ENCODE results near the gene DLGAP3.

DLGAP3 gene

GRCh38 chr1:34928699-34929496 is 552 bp downstream of the DLGAP3 start:
- DNase-seq (ENCODE audit: low read depth in 1 of 2, low spot score in 1 of 2) = no peak

GRCh38 chr1:34928066-34928696 is 1.3 kb downstream of the DLGAP3 start:
- no peak for DNase-seq (ENCODE audit: low read depth in 1 of 2, low spot score in 1 of 2)

- DNase-seq (ENCODE audit: low read depth in 1 of 2, low spot score in 1 of 2) = no peak
Observed at GRCh38 chr1:34927316-34927715, 2.1 kb downstream of the DLGAP3 start.

GRCh38 chr1:34926894-34927293 is 2.6 kb downstream of the DLGAP3 start:
- no peak for DNase-seq (ENCODE audit: low read depth in 1 of 2, low spot score in 1 of 2)

- DNase-seq (ENCODE audit: low read depth in 1 of 2, low spot score in 1 of 2) = no peak
Observed at GRCh38 chr1:34926156-34926555, 3.3 kb downstream of the DLGAP3 start.

GRCh38 chr1:34925730-34926129 is 3.7 kb downstream of the DLGAP3 start:
- DNase-seq (ENCODE audit: low read depth in 1 of 2, low spot score in 1 of 2) = no peak

- peak in 1 of 2 donors; percentile 33 for DNase-seq (ENCODE audit: low read depth in 1 of 2, low spot score in 1 of 2)
Observed at GRCh38 chr1:34924759-34925555, 4.5 kb downstream of the DLGAP3 start.

- DNase-seq (ENCODE audit: low read depth in 1 of 2, low spot score in 1 of 2) = no peak
Observed at GRCh38 chr1:34923490-34923889, 6.0 kb downstream of the DLGAP3 start.

GRCh38 chr1:34918977-34919561 is 10.4 kb downstream of the DLGAP3 start:
- no peak for DNase-seq (ENCODE audit: low read depth in 1 of 2, low spot score in 1 of 2)

- no peak for DNase-seq (ENCODE audit: low read depth in 1 of 2, low spot score in 1 of 2)
Observed at GRCh38 chr1:34918386-34918976, 11.0 kb downstream of the DLGAP3 start.

- no peak for DNase-seq (ENCODE audit: low read depth in 1 of 2, low spot score in 1 of 2)
Observed at GRCh38 chr1:34917017-34917416, 12.4 kb downstream of the DLGAP3 start.

GRCh38 chr1:34916104-34916503 is 13.3 kb downstream of the DLGAP3 start:
- no peak for DNase-seq (ENCODE audit: low read depth in 1 of 2, low spot score in 1 of 2)

GRCh38 chr1:34915521-34915920 is 13.9 kb downstream of the DLGAP3 start:
- DNase-seq (ENCODE audit: low read depth in 1 of 2, low spot score in 1 of 2) = no peak

- no peak for DNase-seq (ENCODE audit: low read depth in 1 of 2, low spot score in 1 of 2)
Observed at GRCh38 chr1:34914958-34915357, 14.5 kb downstream of the DLGAP3 start.

- no peak for DNase-seq (ENCODE audit: low read depth in 1 of 2, low spot score in 1 of 2)
Observed at GRCh38 chr1:34911465-34911864, 18.0 kb downstream of the DLGAP3 start.

- no peak for DNase-seq (ENCODE audit: low read depth in 1 of 2, low spot score in 1 of 2)
Observed at GRCh38 chr1:34910425-34910824, 19.0 kb downstream of the DLGAP3 start.

GRCh38 chr1:34908369-34908768 is 21.1 kb downstream of the DLGAP3 start:
- DNase-seq (ENCODE audit: low read depth in 1 of 2, low spot score in 1 of 2) = no peak

GRCh38 chr1:34907487-34908090 is 21.9 kb downstream of the DLGAP3 start:
- DNase-seq (ENCODE audit: low read depth in 1 of 2, low spot score in 1 of 2) = no peak

- no peak for DNase-seq (ENCODE audit: low read depth in 1 of 2, low spot score in 1 of 2)
Observed at GRCh38 chr1:34906756-34907155, 22.7 kb downstream of the DLGAP3 start.

GRCh38 chr1:34906222-34906621 is 23.2 kb downstream of the DLGAP3 start:
- no peak for DNase-seq (ENCODE audit: low read depth in 1 of 2, low spot score in 1 of 2)

GRCh38 chr1:34905098-34905459 is 24.4 kb downstream of the DLGAP3 start:
- DNase-seq (ENCODE audit: low read depth in 1 of 2, low spot score in 1 of 2) = no peak

Measured in stimulated activated CD4-positive, alpha-beta T cell treated with anti-CD3 and anti-CD28 coated beads, Interleukin-15, amount 100 ng/mL, for 1 hour (primary cell).